GM12864 (cell line): ENCODE data around the gene TBX10.
"Not testable (repeated sequence)": the region's sequence is repeated elsewhere in the genome, so short reads cannot be mapped to it uniquely, and the experiment has no call there.

Source experiments
- DNase-seq: peaks from one replicate; pipeline ENCODE4 v3.0.0-alpha.2; 2011; ENCODE audit warnings: low read depth
- H3K4me3 ChIP-seq: 2 replicates; pipeline ENCODE4 v1.5.1; 2011; ENCODE audit warnings: mild to moderate bottlenecking, low read depth, low read length, control low read depth
- CTCF ChIP-seq: IDR thresholded peaks from 2 replicates; pipeline ENCODE4 v1.5.1; 2011; ENCODE audit warnings: low read depth, mild to moderate bottlenecking, moderate library complexity, low read length, control low read depth, inconsistent platforms; ENCODE audit errors: missing control alignments

TBX10 gene

GRCh38 chr11:67601098-67601497 lies 38.5 kb downstream of the TBX10 start:
- no peak for DNase-seq
- no peak for TF ChIP-seq CTCF

DNA sequence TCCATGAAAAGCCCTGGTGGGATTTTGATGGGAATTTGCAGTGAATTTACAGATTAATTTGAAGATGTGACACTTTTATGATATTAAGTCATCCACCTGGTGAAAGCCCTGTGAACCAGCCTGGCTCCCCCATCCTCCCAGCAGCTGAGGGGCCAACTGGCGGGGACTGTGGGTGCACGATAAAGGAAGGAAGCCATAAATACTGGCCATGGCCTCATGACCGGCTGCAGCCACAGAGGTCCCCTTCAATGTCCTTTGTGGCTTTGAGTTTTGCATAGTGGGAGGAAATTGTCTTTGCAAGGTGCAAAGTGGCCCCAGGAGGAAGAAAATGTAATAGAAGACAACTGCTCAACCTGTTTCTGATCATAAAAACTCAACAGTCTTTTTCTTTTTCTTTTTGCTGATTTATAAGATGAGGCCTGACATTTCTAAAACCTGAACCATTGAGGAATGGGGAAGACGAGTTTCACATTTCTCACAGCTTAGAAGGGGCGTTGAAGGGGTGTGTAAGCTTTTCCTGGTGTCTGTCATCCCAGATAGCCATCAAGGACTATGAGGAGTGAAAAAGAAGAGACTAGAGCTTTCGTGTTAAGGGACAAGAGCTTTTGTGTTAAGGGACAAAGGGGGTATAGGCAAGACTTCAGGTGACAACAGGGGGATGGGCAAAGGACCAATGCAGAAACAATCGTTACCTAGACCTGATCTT lies 39.1 kb downstream of the TBX10 start:
- H3K4me3 ChIP-seq, result peak overlapping the region; percentile 2
- no peak for DNase-seq
- TF ChIP-seq CTCF, result no peak

More at GRCh38 chr11:67601098-67601497, 38.5 kb downstream of the TBX10 start:
- peak overlapping the region; percentile 2 for H3K4me3 ChIP-seq

- H3K4me3 ChIP-seq, result no peak overlapping the region
- no peak for DNase-seq
- TF ChIP-seq CTCF, result no peak
Observed at GRCh38 chr11:67599149-67599548, 40.4 kb downstream of the TBX10 start.

DNA sequence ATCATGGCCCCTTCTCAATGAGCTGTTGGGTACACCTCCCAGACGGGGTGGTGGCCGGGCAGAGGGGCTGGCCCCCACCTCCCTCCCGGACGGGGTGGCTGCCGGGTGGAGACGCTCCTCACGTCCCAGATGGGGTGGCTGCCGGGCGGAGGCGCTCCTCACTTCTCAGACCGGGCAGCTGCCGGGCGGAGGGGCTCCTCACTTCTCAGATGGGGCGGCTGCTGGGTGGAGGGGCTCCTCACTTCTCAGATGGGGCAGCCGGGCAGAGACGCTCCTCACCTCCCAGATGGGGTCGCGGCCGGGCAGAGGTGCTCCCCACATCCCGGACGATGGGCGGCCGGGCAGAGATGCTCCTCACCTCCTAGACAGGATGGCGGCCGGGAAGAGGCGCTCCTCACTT lies 41.6 kb downstream of the TBX10 start:
- DNase-seq, H3K4me3 ChIP-seq: not testable (repeated sequence)

DNA sequence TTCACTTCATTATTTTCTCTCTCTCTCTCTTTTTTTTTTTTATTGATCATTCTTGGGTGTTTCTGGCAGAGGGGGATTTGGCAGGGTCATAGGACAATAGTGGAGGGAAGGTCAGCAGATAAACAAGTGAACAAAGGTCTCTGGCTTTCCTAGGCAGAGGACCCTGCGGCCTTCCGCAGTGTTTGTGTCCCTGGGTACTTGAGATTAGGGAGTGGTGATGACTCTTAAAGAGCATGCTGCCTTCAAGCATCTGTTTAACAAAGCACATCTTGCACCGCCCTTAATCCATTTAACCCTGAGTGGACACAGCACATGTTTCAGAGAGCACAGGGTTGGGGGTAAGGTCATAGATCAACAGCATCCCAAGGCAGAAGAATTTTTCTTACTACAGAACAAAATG lies 42.1 kb downstream of the TBX10 start:
- not testable (repeated sequence) for DNase-seq

DNA sequence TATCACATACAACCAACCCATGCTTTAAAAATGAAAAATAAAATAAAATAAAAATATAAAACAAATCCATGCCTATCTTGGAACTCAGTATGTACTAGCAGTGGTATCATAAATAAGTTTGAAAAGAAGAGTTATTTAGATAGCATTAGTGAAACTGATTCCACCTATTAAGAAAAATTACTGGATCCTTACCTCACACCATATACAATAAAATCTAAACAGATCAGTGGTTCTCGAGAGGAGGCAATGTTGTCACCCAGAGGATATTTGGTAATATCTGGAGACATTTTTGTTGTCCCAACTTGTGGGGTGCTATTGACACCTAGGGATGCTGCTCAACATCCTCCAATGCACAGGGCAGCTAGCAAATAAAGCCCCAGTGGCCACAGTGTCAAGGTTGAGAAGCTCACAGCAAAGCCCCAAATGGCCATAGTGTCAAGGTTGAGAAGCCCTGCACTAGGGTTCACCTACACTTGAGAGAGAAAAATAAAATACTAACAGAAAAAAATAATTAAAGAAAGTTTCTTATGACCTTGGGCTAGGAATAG lies 42.7 kb downstream of the TBX10 start:
- TF ChIP-seq CTCF, result no peak

More for the DNA sequence above, 42.1 kb downstream of the TBX10 start:
- not testable (repeated sequence) for H3K4me3 ChIP-seq

GRCh38 chr11:67594480-67594879 lies 45.1 kb downstream of the TBX10 start:
- DNase-seq, result no peak
- TF ChIP-seq CTCF, result no peak
- no peak overlapping the region for H3K4me3 ChIP-seq

More for the DNA sequence above, 42.7 kb downstream of the TBX10 start:
- no peak overlapping the region for H3K4me3 ChIP-seq
- DNase-seq, result no peak

GRCh38 chr11:67593565-67593905 lies 46.0 kb downstream of the TBX10 start:
- TF ChIP-seq CTCF, result no peak
- H3K4me3 ChIP-seq, result no peak overlapping the region
- DNase-seq, result no peak
